ENCODE data around the gene MLLT3.
A peak's percentile ranks its signal among the peaks of the same experiment; 100 is the strongest.

MLLT3 gene

GRCh38 chr9:20481437-20481836 lies 140.9 kb downstream of the MLLT3 start:
- DNase-seq (ENCODE audit: insufficient read length, low spot score) (no peak), FAIRE-seq (no peak)
- no peak for TF ChIP-seq POU2F2 (IDR thresholded peaks at IDR 0.05; ENCODE audit: low read depth, low read length)
- no peak for TF ChIP-seq PAX5 (IDR thresholded peaks at IDR 0.05; ENCODE audit: insufficient read depth, low read length, severe bottlenecking)
- TF ChIP-seq TAF1 (IDR thresholded peaks at IDR 0.05; ENCODE audit: low read depth, low read length), result no peak
- TF ChIP-seq POLR2AphosphoS5 (IDR thresholded peaks at IDR 0.05; ENCODE audit: low read depth, low read length), result no peak

- FAIRE-seq, result peak; percentile 9
- peak; percentile 33; the same call in 1 of the 2 replicates for TF ChIP-seq POU2F2 (IDR thresholded peaks at IDR 0.05; ENCODE audit: low read depth, low read length)
- TF ChIP-seq SPI1 (IDR thresholded peaks at IDR 0.05; ENCODE audit: low read depth, low read length), result no peak
- no peak for DNase-seq (ENCODE audit: insufficient read length, low spot score)
These were observed 142.1 kb downstream of the MLLT3 start for GRCh38 chr9:20480249-20480648.

- DNase-seq (ENCODE audit: insufficient read length, low spot score) (no peak), FAIRE-seq (peak; percentile 85)
- TF ChIP-seq POLR2A (IDR thresholded peaks at IDR 0.05; ENCODE audit: low read depth, low read length), result no peak
- TF ChIP-seq TAF1 (IDR thresholded peaks at IDR 0.05; ENCODE audit: low read depth, low read length), result no peak
- no peak for TF ChIP-seq SPI1 (IDR thresholded peaks at IDR 0.05; ENCODE audit: low read depth, low read length)
- no peak for TF ChIP-seq POU2F2 (IDR thresholded peaks at IDR 0.05; ENCODE audit: low read depth, low read length)
- TF ChIP-seq PAX5 (IDR thresholded peaks at IDR 0.05; ENCODE audit: insufficient read depth, low read length, severe bottlenecking), result no peak
- no peak for TF ChIP-seq POLR2AphosphoS5 (IDR thresholded peaks at IDR 0.05; ENCODE audit: low read depth, low read length)
These were observed 142.7 kb downstream of the MLLT3 start for GRCh38 chr9:20479419-20480155.

GRCh38 chr9:20478786-20479185 lies 143.5 kb downstream of the MLLT3 start:
- TF ChIP-seq POLR2A (IDR thresholded peaks at IDR 0.05; ENCODE audit: low read depth, low read length) (no peak), SPI1 (IDR thresholded peaks at IDR 0.05; ENCODE audit: low read depth, low read length) (no peak), PAX5 (IDR thresholded peaks at IDR 0.05; ENCODE audit: insufficient read depth, low read length, severe bottlenecking) (no peak), POLR2AphosphoS5 (IDR thresholded peaks at IDR 0.05; ENCODE audit: low read depth, low read length) (no peak), POU2F2 (IDR thresholded peaks at IDR 0.05; ENCODE audit: low read depth, low read length) (no peak), TAF1 (IDR thresholded peaks at IDR 0.05; ENCODE audit: low read depth, low read length) (no peak)
- no peak for DNase-seq (ENCODE audit: insufficient read length, low spot score)
- FAIRE-seq, result peak; percentile 26

- DNase-seq (ENCODE audit: insufficient read length, low spot score), result no peak
- TF ChIP-seq POLR2A (IDR thresholded peaks at IDR 0.05; ENCODE audit: low read depth, low read length), result no peak
- TF ChIP-seq POU2F2 (IDR thresholded peaks at IDR 0.05; ENCODE audit: low read depth, low read length), result no peak
- TF ChIP-seq TAF1 (IDR thresholded peaks at IDR 0.05; ENCODE audit: low read depth, low read length), result no peak
- no peak for TF ChIP-seq POLR2AphosphoS5 (IDR thresholded peaks at IDR 0.05; ENCODE audit: low read depth, low read length)
- no peak for TF ChIP-seq SPI1 (IDR thresholded peaks at IDR 0.05; ENCODE audit: low read depth, low read length)
- TF ChIP-seq PAX5 (IDR thresholded peaks at IDR 0.05; ENCODE audit: insufficient read depth, low read length, severe bottlenecking), result no peak
- FAIRE-seq, result peak; percentile 77
These were observed 144.2 kb downstream of the MLLT3 start for GRCh38 chr9:20477940-20478620.

- FAIRE-seq, result no peak
- no peak for TF ChIP-seq PAX5 (IDR thresholded peaks at IDR 0.05; ENCODE audit: insufficient read depth, low read length, severe bottlenecking)
- no peak for TF ChIP-seq POU2F2 (IDR thresholded peaks at IDR 0.05; ENCODE audit: low read depth, low read length)
- TF ChIP-seq TAF1 (IDR thresholded peaks at IDR 0.05; ENCODE audit: low read depth, low read length), result no peak
- TF ChIP-seq SPI1 (IDR thresholded peaks at IDR 0.05; ENCODE audit: low read depth, low read length), result no peak
- TF ChIP-seq POLR2A (IDR thresholded peaks at IDR 0.05; ENCODE audit: low read depth, low read length), result no peak
- no peak for TF ChIP-seq POLR2AphosphoS5 (IDR thresholded peaks at IDR 0.05; ENCODE audit: low read depth, low read length)
- no peak for DNase-seq (ENCODE audit: insufficient read length, low spot score)
These were observed 145.3 kb downstream of the MLLT3 start for GRCh38 chr9:20476912-20477521.

- FAIRE-seq, result no peak
These were observed 147.8 kb downstream of the MLLT3 start for GRCh38 chr9:20474496-20474895.

GRCh38 chr9:20473515-20474013 lies 148.7 kb downstream of the MLLT3 start:
- no peak for TF ChIP-seq PAX5 (IDR thresholded peaks at IDR 0.05; ENCODE audit: insufficient read depth, low read length, severe bottlenecking)
- TF ChIP-seq POLR2AphosphoS5 (IDR thresholded peaks at IDR 0.05; ENCODE audit: low read depth, low read length), result no peak
- TF ChIP-seq POLR2A (IDR thresholded peaks at IDR 0.05; ENCODE audit: low read depth, low read length), result no peak
- no peak for TF ChIP-seq POU2F2 (IDR thresholded peaks at IDR 0.05; ENCODE audit: low read depth, low read length)
- no peak for TF ChIP-seq TAF1 (IDR thresholded peaks at IDR 0.05; ENCODE audit: low read depth, low read length)
- TF ChIP-seq SPI1 (IDR thresholded peaks at IDR 0.05; ENCODE audit: low read depth, low read length), result no peak

More at GRCh38 chr9:20474496-20474895, 147.8 kb downstream of the MLLT3 start:
- TF ChIP-seq TAF1 (IDR thresholded peaks at IDR 0.05; ENCODE audit: low read depth, low read length) (no peak), PAX5 (IDR thresholded peaks at IDR 0.05; ENCODE audit: insufficient read depth, low read length, severe bottlenecking) (no peak), POLR2A (IDR thresholded peaks at IDR 0.05; ENCODE audit: low read depth, low read length) (no peak), SPI1 (IDR thresholded peaks at IDR 0.05; ENCODE audit: low read depth, low read length) (no peak)
- no peak for DNase-seq (ENCODE audit: insufficient read length, low spot score)

GRCh38 chr9:20472342-20473045 lies 149.8 kb downstream of the MLLT3 start:
- no peak for FAIRE-seq
- DNase-seq (ENCODE audit: insufficient read length, low spot score), result no peak
- no peak for TF ChIP-seq POU2F2 (IDR thresholded peaks at IDR 0.05; ENCODE audit: low read depth, low read length)
- no peak for TF ChIP-seq POLR2A (IDR thresholded peaks at IDR 0.05; ENCODE audit: low read depth, low read length)
- no peak for TF ChIP-seq POLR2AphosphoS5 (IDR thresholded peaks at IDR 0.05; ENCODE audit: low read depth, low read length)
- TF ChIP-seq SPI1 (IDR thresholded peaks at IDR 0.05; ENCODE audit: low read depth, low read length), result no peak
- TF ChIP-seq PAX5 (IDR thresholded peaks at IDR 0.05; ENCODE audit: insufficient read depth, low read length, severe bottlenecking), result no peak
- no peak for TF ChIP-seq TAF1 (IDR thresholded peaks at IDR 0.05; ENCODE audit: low read depth, low read length)

More at GRCh38 chr9:20473515-20474013, 148.7 kb downstream of the MLLT3 start:
- FAIRE-seq, result no peak
- no peak for DNase-seq (ENCODE audit: insufficient read length, low spot score)
